Inflammatory macrophage treated with lipopolysaccharide for 1 hour (primary cell): Measurements from ENCODE around the gene DHX57.
"Not testable (repeated sequence)": the region's sequence is repeated elsewhere in the genome, so short reads cannot be mapped to it uniquely, and the experiment has no call there.

Source experiments
- DNase-seq, 2 donors: peaks; one replicate each; pipeline ENCODE4 v3.0.0-alpha.2; 2020 to 2022

DHX57 gene

DNA sequence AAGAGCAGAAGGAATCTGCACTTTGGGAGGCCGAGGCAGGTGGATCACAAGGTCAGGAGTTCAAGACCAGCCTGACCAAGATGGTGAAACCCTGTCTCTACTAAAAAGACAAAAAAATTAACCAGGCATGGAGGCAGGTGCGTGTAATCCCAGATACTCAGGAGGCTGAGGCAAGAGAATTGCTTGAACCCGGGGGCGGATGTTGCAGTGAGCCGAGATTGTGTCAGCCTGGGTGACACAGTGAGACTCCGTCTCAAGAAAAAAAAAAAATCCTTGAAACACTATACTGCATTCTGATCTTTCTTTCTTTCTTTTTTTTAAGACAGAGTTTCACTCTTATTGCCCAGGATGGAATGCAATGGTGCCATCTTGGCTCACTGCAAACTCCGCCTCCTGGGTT is 80.7 kb downstream of the DHX57 start:
- peak in 1 of 2 donors; percentile 45 for DNase-seq

DNA sequence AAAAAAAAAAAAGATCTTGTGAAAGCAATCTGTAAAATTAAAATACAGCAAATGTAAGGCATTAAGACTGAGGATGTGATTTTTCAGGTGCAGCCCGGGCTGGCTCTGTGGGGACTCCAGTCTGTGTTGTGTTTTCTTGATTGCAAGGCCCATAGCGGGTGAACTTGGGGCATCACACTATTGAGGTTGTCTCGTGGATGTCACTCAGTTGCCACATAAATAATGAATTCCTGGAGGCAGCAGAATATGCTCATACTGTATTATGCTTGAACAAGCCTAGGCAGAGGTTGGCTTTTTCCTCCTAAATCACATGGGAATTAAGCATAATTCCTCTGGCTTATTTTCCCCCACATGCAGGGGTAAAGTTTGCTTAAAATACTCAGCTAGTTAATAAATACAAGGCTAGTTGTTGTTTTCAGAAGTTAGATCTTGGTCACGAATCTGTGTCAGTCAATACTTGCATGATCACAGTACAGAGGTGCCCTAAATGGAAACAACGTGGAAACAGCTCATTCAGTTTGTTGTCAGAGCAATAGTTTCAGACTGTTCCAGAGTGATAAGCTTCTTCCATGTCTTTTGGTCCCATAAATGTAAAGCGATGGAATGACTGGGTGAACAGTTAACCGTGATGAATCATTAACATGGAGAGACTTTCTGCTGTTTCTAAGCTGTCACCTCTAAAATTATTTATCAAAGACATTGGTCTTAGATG is 81.3 kb downstream of the DHX57 start:
- DNase-seq = no peak

DNA sequence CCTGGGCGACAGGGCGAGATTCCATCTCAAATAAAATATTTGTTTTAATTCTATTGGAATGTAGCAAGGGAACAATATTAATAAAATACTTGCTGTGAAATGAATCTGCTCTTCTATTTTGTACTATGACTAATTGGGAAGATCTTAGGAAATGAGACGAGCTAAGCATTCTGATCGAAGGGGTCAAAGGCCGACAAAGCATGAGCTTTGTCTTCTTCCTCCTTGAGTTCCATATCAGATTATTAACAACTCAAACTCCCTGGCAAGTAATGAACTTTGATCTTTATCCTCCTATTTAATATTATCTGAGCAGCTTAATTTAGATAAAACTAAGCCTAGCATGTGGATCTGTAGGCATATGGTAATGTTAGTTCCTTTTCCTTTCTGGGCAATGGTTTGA is 82.2 kb downstream of the DHX57 start:
- DNase-seq = no peak

DNA sequence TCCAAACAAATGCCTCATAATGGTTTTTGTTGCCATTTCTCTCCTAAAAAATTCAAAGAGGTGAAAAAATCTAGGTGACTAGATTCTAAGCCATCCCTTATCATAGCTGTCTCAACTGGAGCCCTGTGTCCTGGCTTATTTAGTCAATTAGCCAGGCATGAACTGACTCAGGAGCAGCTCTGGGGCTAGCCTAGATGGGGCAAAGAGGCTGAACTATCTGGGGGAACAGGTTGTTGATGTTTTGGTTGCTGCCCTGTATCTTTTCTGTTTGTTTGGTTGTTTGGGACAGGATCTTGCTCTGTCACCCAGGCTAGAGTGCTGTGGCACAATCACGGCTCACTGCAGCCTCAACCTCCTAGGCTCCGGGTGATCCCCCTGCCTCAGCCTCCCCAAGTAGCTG is 83.0 kb downstream of the DHX57 start:
- no peak for DNase-seq

DNA sequence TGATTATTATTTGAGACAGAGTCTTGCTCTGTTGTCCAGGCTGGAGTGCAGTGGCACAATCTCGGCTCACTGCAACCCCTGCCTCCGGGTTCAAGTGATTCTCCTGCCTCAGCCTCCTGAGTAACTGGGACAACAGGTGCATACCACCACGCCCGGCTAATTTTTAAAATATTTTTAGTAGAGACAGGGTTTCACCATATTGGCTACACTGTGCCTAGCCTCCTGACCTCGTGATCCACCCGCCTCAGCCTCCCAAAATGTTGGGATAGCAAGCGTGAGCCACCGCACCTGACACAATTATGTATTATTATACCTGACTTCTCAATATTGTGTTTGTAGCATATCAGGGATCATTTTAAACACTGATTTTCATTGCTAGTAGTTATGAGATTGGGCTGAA is 83.4 kb downstream of the DHX57 start:
- DNase-seq = not testable (repeated sequence)

DNA sequence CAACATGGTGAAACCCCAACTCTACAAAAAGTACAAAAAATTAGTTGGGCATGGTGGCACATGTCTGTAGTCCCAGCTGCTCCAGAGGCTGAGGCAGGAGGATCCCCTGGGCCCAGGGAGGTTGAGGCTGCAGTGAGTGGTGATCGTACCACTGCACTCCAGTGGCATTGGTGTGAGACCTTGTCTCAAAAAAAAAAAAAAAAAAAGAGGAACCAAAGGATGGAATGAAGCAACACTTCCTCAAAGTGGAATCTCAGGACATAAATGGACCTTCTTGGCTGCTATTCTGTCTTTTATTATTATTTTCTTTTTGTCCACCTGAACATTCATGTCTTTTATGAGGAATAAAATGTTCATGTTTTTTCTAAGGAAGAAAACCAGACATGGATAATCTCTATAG is 84.0 kb downstream of the DHX57 start:
- peak; percentile 30 to 51 for DNase-seq

DNA sequence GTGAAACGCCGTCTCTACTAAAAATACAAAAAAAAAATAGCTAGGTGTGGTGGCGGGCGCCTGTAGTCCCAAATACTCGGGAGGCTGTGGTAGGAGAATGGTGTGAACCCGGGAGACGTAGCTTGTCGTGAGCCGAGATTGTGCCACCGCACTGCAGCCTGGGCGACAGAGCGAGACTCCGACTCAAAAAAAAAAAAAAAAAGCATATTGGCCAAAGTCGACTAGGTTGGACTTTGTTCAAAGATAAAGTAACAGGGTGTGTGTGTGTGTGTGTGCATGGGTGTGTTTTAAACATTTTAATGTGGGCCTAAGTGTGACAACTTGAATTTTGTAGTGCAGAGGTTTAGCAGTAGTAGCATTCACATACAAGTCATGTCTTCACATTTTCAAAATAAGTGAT is 86.0 kb downstream of the DHX57 start:
- no peak for DNase-seq

DNA sequence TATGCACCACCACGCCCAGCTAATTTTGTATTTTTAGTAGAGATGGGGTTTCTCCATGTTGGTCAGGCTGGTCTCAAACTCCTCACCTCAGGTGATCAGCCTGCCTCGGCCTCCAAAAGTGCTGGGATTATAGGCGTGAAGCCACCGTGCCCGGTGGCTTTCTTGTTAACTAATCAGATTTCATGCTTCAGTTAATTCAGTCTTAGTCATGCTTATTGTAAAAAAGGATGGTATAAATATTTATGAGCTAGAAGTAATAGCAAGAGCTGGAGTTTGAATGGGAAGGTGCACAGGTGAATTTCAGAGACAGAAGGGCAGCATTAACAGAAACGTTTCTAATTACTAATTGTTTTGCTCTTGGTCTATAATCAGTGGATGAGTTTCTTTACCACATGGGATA is 87.4 kb downstream of the DHX57 start:
- no peak for DNase-seq

DNA sequence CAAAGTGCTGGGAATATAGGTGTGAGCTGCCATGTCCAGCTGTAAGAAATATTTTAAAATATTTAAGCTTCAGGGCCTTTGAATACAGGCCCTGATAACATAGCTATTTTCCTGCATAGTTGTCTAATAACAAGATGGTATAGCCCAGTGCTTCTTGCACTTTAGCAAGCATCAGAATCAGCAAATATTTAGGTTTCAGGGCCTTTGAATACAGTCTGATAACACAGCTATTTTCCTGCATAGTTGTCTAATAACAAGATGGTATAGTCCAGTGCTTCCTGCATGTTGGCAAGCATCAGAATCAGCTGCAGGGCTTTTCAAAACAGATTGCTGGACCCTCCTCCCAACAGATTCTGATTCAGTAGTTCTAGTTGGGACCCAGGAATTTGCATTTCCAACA is 92.1 kb downstream of the DHX57 start:
- no peak for DNase-seq

DNA sequence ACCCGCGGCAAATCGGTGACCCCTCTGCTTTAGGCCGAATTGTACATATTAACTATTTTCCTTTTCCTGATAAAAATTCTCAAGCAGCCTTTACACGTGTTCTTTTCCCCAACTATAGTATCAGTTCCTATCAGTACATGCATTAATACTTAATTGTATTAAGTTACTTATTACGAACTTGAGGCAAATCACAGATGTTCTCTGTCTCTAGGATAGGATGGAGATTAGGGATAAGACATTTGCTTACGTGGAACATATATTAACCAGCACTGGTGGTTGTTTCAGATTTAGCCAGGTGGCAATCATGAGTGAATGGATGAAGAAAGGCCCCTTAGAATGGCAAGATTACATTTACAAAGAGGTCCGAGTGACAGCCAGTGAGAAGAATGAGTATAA is 97.0 kb downstream of the DHX57 start:
- DNase-seq = no peak

DNA sequence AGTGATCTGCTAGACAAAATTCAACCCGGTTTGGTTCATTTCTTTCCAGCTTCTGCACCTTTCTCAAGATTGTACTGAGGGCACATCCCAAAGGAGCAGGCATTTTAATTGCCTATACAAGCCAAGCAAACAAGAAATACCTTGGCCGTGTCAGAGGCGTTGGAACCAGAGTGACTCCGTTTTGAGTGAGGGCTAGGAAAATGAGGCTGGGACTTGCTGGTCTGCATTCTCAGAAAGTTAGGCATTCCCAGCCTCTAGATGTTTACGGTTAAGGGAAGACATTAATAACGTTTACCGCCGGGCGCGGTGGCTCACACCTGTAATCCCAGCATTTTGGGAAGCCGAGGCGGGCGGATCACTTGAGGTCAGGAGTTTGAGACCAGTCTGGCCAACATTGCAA is 99.2 kb downstream of the DHX57 start:
- no peak for DNase-seq

DNA sequence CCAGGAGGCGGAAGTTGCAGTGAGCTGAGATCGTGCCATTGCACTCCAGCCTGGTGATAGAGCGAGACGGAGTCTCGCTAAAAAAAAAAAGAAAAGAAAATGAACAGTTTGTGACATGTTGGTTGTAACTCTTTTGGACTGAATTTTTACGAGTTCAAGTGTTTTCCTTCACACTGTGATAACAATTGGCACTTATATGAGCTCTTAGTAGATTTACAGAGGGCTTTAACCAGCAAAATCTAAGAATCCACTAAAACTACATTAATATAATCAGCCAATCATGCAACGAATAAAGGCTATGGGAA is 99.9 kb downstream of the DHX57 start:
- DNase-seq = no peak

DNA sequence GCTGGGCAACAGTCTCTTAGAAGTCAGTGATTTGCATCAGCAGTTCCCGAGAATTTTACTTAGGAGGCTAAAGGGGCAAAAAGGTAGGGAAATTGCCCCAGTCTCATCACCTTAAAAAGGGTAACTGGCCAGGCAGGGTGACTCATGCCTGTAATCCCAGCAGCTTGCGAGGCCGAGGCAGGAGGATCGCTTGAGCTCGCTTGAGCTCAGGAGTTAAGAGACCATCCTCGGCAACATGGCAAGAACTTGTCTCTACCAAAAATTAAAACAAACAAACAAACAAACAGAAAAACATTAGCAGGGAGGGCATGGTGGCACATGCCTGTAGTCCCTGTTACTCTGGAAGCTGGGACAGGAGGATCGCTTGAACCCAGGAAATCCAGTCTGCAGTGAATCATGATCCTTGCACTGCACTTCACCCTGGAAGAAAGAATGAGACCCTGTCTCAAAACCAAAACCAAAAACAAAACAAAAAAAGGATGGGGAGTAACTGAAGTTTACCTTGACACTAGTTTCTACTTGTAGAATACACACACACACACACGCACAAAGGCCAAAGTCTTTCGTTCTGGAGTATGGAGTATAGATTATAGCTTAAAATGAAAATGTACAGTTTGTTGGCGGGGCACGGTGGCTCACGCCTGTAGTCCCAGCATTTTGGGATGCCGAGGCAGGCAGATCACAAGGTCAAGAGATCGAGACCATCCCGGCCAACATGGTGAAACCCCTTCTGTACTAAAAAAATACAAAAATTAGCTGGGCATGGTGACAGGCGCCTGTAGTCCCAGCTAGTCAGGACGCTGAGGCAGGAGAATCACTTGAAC is 100.4 kb downstream of the DHX57 start:
- no peak for DNase-seq

DNA sequence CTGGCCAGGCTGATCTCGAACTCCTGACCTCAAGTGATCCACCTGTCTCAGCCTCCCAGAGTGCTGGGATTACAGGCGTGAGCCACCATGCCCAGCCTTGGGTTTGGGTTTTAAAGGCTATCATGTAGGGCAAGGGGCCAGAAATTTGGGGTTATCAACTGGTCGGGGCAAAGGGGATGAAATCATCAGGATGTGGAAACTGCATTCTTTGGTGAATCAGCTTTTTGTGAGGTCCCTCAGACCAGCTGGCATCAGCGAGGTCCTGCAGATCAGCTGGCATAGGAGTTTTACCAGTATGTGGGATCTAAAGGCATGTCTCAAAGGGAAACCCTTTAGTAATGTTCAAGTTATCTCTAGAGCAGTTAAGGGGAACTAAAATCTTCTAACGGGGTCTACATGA is 104.1 kb downstream of the DHX57 start:
- DNase-seq = no peak

DNA sequence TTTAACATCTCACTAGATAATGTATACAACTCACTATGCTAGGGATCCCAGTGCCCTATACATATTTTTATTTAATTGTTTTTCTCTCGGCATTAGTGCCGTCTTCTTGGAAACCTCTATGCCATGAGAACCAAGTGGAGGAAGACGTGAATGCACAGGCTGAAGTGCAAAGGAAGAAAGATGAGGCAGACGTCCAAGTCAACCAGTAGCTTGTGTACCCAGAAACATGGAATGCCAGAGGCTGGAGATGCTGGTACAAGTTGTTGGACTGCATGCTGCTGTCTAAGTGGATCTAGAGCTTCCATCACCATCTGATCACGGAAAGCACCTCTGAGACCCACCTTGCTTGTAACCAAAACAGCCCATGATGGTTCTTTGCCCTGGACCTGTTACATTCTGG is 110.2 kb downstream of the DHX57 start:
- no peak for DNase-seq

DNA sequence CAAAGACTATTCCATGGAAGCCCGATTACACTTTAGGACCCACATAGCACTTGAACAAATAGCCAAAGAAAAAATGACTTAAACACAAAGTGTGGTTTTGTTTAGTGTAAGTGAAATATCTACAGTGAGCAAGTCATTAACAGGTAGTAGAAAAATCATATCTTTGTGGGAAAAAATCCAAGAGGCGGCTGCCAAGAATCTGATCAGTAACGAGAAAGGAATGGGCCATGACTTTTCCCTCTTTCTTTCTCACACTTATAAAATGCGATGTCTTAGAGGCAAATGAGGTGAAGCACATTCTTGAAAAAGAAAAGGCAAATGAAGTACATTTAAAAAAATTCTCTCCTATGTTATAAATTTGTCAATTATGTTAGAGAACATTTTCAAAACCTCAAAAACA is 110.6 kb downstream of the DHX57 start:
- DNase-seq = no peak

DNA sequence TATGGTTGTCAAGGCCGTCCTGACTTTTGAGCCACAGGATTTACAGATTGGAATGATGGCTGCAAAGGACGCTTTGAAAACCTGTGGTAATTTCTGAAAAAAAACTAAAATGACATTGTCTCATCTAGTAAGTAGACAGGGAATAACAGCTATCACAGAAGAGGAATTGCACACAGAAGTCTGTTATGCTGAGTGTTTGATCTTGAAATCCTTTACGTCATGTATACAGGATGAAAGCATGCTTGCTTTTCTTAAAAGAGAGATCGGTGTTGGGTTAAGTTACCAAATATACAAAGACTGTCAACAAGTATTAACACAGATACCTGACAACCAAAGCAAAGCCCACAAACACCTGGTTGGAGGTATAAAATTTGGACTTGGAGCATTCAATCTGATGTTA is 112.0 kb downstream of the DHX57 start:
- no peak for DNase-seq

DNA sequence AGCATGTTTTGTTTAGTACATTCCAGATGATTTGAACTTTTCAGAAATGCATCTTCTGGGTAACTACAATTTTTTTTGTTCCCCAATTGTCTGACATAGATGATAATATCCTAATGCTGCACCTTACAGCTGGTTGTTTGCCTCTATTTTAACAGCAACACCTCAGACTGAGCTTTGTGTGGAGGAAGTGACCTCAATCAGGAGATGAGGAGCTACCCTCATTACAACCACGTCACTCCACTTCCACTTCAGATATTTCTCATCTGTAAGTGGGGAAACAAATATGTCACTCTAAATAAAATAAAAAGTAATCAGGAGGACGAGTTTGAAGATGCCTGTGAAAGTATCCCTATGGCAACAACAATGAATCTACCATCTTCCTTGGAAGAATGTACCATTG is 112.5 kb downstream of the DHX57 start:
- DNase-seq = no peak

DNA sequence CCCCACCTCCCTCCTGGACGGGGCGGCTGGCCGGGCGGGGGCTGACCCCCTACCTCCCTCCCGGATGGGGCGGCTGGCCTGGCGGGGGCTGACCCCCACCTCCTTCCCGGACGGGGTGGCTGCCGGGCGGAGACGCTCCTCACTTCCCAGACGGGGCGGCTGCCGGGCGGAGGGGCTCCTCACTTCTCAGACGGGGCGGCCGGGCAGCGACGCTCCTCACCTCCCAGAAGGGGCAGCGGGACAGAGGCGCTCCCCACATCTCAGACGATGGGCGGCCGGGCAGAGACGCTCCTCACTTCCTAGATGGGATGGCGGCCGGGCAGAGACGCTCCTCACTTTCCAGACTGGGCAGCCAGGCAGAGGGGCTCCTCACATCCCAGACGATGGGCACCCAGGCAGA is 119.8 kb downstream of the DHX57 start:
- not testable (repeated sequence) for DNase-seq

DNA sequence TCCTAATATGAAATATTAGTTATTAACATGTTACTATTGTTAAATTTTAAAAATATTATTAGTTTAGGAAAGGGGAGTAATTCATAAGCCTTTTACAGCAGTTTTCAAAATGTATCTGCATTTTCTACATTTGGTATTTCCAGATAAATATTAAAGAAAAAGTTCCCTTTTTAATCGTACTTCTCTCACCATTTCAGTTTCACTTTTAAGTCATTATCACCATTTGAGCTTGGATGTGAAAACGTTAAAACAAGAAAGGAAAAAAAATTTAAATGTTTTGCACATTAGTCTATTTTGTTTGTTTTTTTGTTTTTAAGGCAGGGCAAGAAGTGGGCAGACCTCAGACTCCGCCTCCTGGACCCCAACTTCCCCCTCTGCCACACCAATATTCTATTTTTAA is 121.2 kb downstream of the DHX57 start:
- DNase-seq = peak in 1 of 2 donors; percentile 36

DNA sequence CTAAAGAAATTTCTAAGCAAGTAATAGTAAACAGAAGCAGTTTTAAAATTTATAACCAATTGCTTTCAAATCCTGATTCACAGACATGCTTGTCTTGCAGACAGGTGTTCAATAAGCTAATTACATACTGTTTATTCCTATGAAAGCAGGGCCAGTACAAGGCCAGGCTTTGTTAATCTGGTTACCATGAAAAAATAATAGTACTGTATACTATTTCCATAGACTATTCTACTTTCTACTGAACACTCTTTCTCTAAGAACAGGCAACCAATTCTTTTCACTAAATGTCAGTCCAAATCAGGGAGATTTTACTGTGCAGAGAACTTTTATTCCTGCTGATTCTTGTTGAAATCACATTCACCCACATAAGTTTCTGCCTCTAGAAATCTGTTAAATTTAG is 121.7 kb downstream of the DHX57 start:
- DNase-seq = no peak

DNA sequence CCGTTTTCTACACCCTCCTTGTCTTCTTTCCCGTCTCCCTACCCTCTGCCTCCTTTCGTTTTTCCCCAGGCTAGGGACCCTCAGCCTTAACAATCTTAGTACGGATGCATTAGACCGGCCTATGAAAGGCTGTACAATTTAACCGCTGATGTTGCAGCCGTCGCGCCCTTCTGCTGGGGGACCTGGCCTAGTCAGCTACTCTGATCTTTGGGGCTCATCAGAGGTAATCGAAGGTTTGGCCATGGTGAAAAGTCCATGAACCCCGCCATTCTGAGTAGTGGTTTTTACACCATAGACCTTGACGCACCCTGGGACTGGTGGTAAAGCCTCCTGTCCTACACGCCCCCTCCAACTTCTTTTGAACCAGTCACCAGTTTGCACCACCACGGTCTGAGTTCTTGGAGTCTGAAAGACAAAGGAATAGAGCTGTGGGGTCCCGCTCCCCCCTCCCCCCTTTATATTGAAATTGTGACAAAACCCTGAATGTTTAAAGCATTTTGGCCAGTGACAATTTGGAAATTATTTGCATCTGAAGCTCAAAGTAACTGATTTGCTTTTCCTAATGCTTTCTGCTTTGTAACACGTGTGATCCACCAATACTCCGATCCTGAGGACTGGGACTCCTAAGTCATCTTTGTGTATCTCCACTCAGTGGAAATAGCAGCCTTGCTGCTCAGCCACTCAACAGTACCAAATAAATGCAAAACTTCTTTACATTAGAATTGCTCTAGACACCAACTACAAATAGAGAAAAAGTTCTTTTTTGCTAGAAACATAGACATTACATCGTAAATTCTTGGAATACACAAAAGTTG is 123.9 kb downstream of the DHX57 start:
- no peak for DNase-seq

DNA sequence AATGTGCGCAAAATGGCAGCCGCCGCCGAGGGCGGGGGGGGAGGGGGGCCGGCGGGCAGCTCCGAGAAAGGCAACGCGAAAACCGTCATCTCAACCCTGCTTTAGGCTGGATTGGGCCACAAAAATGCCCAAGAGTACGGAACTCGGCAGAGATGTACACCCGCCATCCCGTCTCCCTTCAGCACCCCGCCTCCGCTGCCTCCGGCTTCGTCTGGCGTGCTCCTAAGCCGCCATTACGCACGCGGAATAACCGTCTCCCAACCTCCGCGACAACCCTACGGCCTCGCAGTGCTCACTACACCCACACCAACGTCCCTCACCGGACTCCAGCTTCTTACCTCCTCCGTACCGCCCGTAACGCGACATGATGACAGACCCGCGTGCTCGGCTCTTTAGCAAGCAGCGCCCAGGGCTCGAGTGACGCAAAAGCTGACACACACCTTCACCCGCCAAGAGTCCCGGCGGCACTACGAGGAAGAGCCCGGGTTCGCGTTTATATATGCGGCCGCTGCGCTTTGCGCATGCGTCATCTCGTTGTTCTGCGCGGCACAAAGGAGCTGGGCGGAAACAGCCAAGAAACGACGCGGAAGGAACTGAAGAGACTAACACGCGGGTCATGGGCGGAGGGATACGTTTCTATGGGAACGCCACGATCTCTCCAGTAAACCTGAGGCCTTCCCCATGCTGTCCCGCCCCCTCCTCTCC is 124.7 kb downstream of the DHX57 start, which contains the start of gene SRSF7:
SRSF7 (minus strand) TSS at position 471 of the 705 bp plus-strand sequence; CDS start at position 366, 105 bp downstream.
- peak; percentile 97 to 100 for DNase-seq
